ENCODE data around the gene CD300H. TPM values are rescaled to one million over a fixed set of nuclear protein-coding genes. Genes with fewer than 3 reads are reported as not detected.
A peak's percentile ranks its signal among the peaks of the same experiment; 100 is the strongest.

The CD300H gene
- total and polyA plus RNA-seq, 8 donors: 0.32 to 0.76 (median 0.64) TPM; not detected in 5

GRCh38 chr17:74569020-74570003 lies 2.0 kb upstream of the CD300H start:
- no peaks in the 10 kb centered on the region for H3K9me3 ChIP-seq
- peak; percentile 78 for ATAC-seq
- no peaks in the 10 kb centered on the region for H3K36me3 ChIP-seq
- peak in 2 of 4 donors; percentile 8 to 91 for DNase-seq
- peaks cover 0 to 36% of the 10 kb centered on the region in 2 donors for H3K4me1 ChIP-seq
- peaks cover 0 to 45% of the 10 kb centered on the region in 2 donors for H3K27me3 ChIP-seq
- no peak for TF ChIP-seq CTCF (IDR thresholded peaks at IDR 0.05)
- intact Hi-C loops (cut with DNase I): no loop called here
- H3K4me3 ChIP-seq: no peak overlapping the region
- peak overlapping the region in 1 of 2 donors; percentile 56 for H3K27ac ChIP-seq

- DNase-seq (no peak), ATAC-seq (no peak)
- Histone ChIP-seq H3K9me3 (no peaks in the 10 kb centered on the region), H3K4me1 (peaks cover 0 to 36% of the 10 kb centered on the region in 2 donors), H3K36me3 (no peaks in the 10 kb centered on the region), H3K27me3 (peaks cover 0 to 44% of the 10 kb centered on the region in 2 donors), H3K4me3 (no peak overlapping the region), H3K27ac (peak overlapping the region in 1 of 2 donors; percentile 13)
- intact Hi-C loops (cut with DNase I): no loop called here
- TF ChIP-seq CTCF (IDR thresholded peaks at IDR 0.05): no peak
Observed at GRCh38 chr17:74568106-74568873, 981 bp upstream of the CD300H start.

GRCh38 chr17:74566132-74566753 lies 1.1 kb downstream of the CD300H start:
- DNase-seq (peak in 2 of 4 donors; percentile 7 to 22), ATAC-seq (peak; percentile 19)
- Histone ChIP-seq H3K27me3 (peaks cover 0 to 53% of the 10 kb centered on the region in 2 donors), H3K4me3 (no peak overlapping the region), H3K27ac (no peak overlapping the region), H3K9me3 (no peaks in the 10 kb centered on the region), H3K36me3 (no peaks in the 10 kb centered on the region), H3K4me1 (peaks cover 0 to 36% of the 10 kb centered on the region in 2 donors)
- intact Hi-C loops (cut with DNase I): no loop called here
- TF ChIP-seq CTCF (IDR thresholded peaks at IDR 0.05): peak; percentile 23 to 57

- no peak for TF ChIP-seq CTCF (IDR thresholded peaks at IDR 0.05)
- intact Hi-C loops (cut with DNase I): no loop called here
- peaks cover 0 to 50% of the 10 kb centered on the region in 2 donors for H3K27me3 ChIP-seq
- peaks cover 0 to 30% of the 10 kb centered on the region in 2 donors for H3K4me1 ChIP-seq
- H3K4me3 ChIP-seq: no peak overlapping the region
- H3K9me3 ChIP-seq: no peaks in the 10 kb centered on the region
- no peaks in the 10 kb centered on the region for H3K36me3 ChIP-seq
- DNase-seq (no peak), ATAC-seq (no peak)
- H3K27ac ChIP-seq: no peak overlapping the region
Observed at GRCh38 chr17:74565126-74565525, 2.2 kb downstream of the CD300H start.

Data from left lung (tissue), 10 donors.